Gastrocnemius medialis (tissue), 4 donors: ENCODE results near the gene CHST9.

Experiments
- CTCF ChIP-seq, 5 experiments: fragments of 450-650 bp in 3 of 5; fragments of 200-600 bp in 2 of 5; sonication (generic) in 2 of 5; IDR thresholded peaks in 4 of 5; conservative IDR thresholded peaks in 1 of 5; 1 replicate in 4 of 5; 2 replicates in 1 of 5; pipeline ENCODE4 v1.5.1; 2016 to 2019; ENCODE audit warnings: antibody characterized with exemption in 5 of 5, mild to moderate bottlenecking in 3 of 5, moderate library complexity in 3 of 5
- POLR2A ChIP-seq, 2 donors: fragments of 450-650 bp; IDR thresholded peaks; one replicate each; pipeline ENCODE4 v1.6.1; 2017; ENCODE audit warnings: antibody characterized with exemption in 2 of 2, mild to moderate bottlenecking in 2 of 2, moderate library complexity in 2 of 2

- TF ChIP-seq CTCF (IDR thresholded peaks at IDR 0.05 in 4 of 5, conservative IDR thresholded peaks at IDR 0.05 in 1 of 5) (no peak), POLR2A (IDR thresholded peaks at IDR 0.05) (no peak)
Observed at GRCh38 chr18:27214831-27215230, 29.7 kb upstream of the CHST9 start.
